GM23338 (cell line): Measurements from ENCODE around the gene USP21. TPM values are rescaled to one million over a fixed set of nuclear protein-coding genes. Genes with fewer than 3 reads are reported as not detected.
A peak's percentile ranks its signal among the peaks of the same experiment; 100 is the strongest.

Source experiments
- ATAC-seq: fragments of 200-7000 bp; cut with Tn5 transposase; 3 replicates; pipeline ENCODE4 v1.9.1; 2020
- DNase-seq: peaks from one replicate; pipeline ENCODE4 v3.0.0-alpha.2; 2015; ENCODE audit warnings: low spot score
- H2AFZ ChIP-seq: fragments of 200-600 bp; sonication (generic); 2 replicates; pipeline ENCODE4 v1.8.0; 2016; ENCODE audit warnings: antibody characterized with exemption, mild to moderate bottlenecking, moderate library complexity
- H3F3A ChIP-seq: fragments of 200-600 bp; sonication (generic); replicated peaks from 2 replicates; pipeline ENCODE4 v1.8.0; 2017; ENCODE audit warnings: antibody characterized with exemption, mixed run types, low read depth
- H3K27ac ChIP-seq: fragments of 200-600 bp; sonication (generic); 2 replicates; pipeline ENCODE4 v1.6.1; 2016; ENCODE audit warnings: low read depth
- H3K27me3 ChIP-seq: fragments of 200-600 bp; sonication (generic); 2 replicates; pipeline ENCODE4 v1.8.0; 2016; ENCODE audit warnings: mild to moderate bottlenecking, mixed run types, moderate library complexity; ENCODE audit not compliant: insufficient read depth
- H3K36me3 ChIP-seq: fragments of 200-600 bp; sonication (generic); 2 replicates; pipeline ENCODE4 v1.8.0; 2016; ENCODE audit warnings: mild to moderate bottlenecking; ENCODE audit not compliant: insufficient read depth
- H3K4me1 ChIP-seq: fragments of 200-600 bp; sonication (generic); 2 replicates; pipeline ENCODE4 v1.8.0; 2016; ENCODE audit warnings: mild to moderate bottlenecking, moderate library complexity; ENCODE audit not compliant: insufficient read depth
- H3K4me2 ChIP-seq: fragments of 200-600 bp; sonication (generic); 2 replicates; pipeline ENCODE4 v1.7.1; 2017; ENCODE audit warnings: mixed run types
- H3K4me3 ChIP-seq: fragments of 200-600 bp; sonication (generic); 2 replicates; pipeline ENCODE4 v1.6.1; 2016; ENCODE audit warnings: mixed run types
- H3K79me2 ChIP-seq: fragments of 200-600 bp; sonication (generic); replicated peaks from 2 replicates; pipeline ENCODE4 v1.8.0; 2017; ENCODE audit warnings: mild to moderate bottlenecking; ENCODE audit not compliant: insufficient read depth
- H3K9me2 ChIP-seq: fragments of 200-600 bp; sonication (generic); 2 replicates; pipeline ENCODE4 v1.8.0; 2017; ENCODE audit not compliant: insufficient read depth
- H4K20me1 ChIP-seq: fragments of 200-600 bp; sonication (generic); replicated peaks from 2 replicates; pipeline ENCODE4 v1.8.0; 2017; ENCODE audit warnings: mild to moderate bottlenecking; ENCODE audit not compliant: insufficient read depth
- H3K27ac Mint-ChIP-seq: 2 replicates; pipeline ENCODE4 v1.8.0; 2020; ENCODE audit warnings: inconsistent platforms, mild to moderate bottlenecking, moderate library complexity, mixed read lengths
- H3K27me3 Mint-ChIP-seq: 3 replicates; pipeline ENCODE4 v1.8.0; 2022; ENCODE audit warnings: low read depth, mild to moderate bottlenecking, moderate library complexity, mixed read lengths, inconsistent platforms; ENCODE audit not compliant: insufficient read depth, poor library complexity
- H3K36me3 Mint-ChIP-seq: 3 replicates; pipeline ENCODE4 v1.8.0; 2021; ENCODE audit warnings: low read depth, mild to moderate bottlenecking, inconsistent platforms, moderate library complexity, mixed read lengths
- H3K4me1 Mint-ChIP-seq: 3 replicates; pipeline ENCODE4 v1.8.0; 2020; ENCODE audit warnings: mild to moderate bottlenecking, inconsistent platforms, mixed read lengths
- H3K4me3 Mint-ChIP-seq: 3 replicates; pipeline ENCODE4 v1.8.0; 2021; ENCODE audit warnings: moderate library complexity, mild to moderate bottlenecking, inconsistent platforms, mixed read lengths
- H3K9me3 Mint-ChIP-seq: 3 replicates; pipeline ENCODE4 v1.8.0; 2020; ENCODE audit warnings: moderate library complexity, mild to moderate bottlenecking, inconsistent platforms, mixed read lengths
- EZH2 ChIP-seq: fragments of 200-600 bp; sonication (generic); IDR thresholded peaks from one replicate; pipeline ENCODE4 v1.8.0; 2017; ENCODE audit warnings: antibody characterized with exemption, mild to moderate bottlenecking, low read depth; ENCODE audit not compliant: unreplicated experiment
- EZH2phosphoT487 ChIP-seq: fragments of 200-600 bp; sonication (generic); IDR thresholded peaks from one replicate; pipeline ENCODE4 v1.8.1; 2018; ENCODE audit warnings: antibody characterized with exemption; ENCODE audit not compliant: unreplicated experiment
- JUNB ChIP-seq: IDR thresholded peaks from one replicate; pipeline ENCODE4 v1.6.1; 2016; ENCODE audit warnings: antibody characterized with exemption; ENCODE audit not compliant: unreplicated experiment
- STAT1 ChIP-seq: IDR thresholded peaks from one replicate; pipeline ENCODE4 v1.6.1; 2016; ENCODE audit warnings: antibody characterized with exemption; ENCODE audit not compliant: unreplicated experiment
- polyA plus RNA-seq: library from polyadenylated mRNA; unstranded; fragments of >200 nt; fragmentation: Nextera tagmentation; extraction: Ambion mirVana; gene quantifications from 2 replicates; pipeline ENCODE4 v1.2.1, GENCODE V29; 2016
- total RNA-seq: library from RNA; depleted of rRNA; stranded (reverse); fragments of >200 nt; shearing (Covaris generic); gene quantifications from 2 replicates; pipeline ENCODE4 v1.2.3, GENCODE V29; 2014
- TF ChIP-seq, protein P1 (sequence below): IDR thresholded peaks from one replicate; pipeline ENCODE4 v1.6.1; 2018; ENCODE audit warnings: antibody characterized with exemption; ENCODE audit not compliant: unreplicated experiment
- TF ChIP-seq, protein P2 (sequence below), 2 experiments: fragments of 200-600 bp in 1 of 2; sonication (generic) in 1 of 2; conservative IDR thresholded peaks; 2 replicates each; pipeline versions ENCODE4 v1.5.1 to v1.6.1; 2016 to 2017; ENCODE audit warnings: antibody characterized with exemption in 2 of 2, low read depth in 2 of 2, mild to moderate bottlenecking in 2 of 2, moderate library complexity in 1 of 2
- TF ChIP-seq, protein P3 (sequence below): fragments of 250-450 bp; sonication (Bioruptor Pico); IDR thresholded peaks from 2 replicates; pipeline ENCODE4 v1.5.0; 2020; ENCODE audit warnings: mild to moderate bottlenecking, moderate library complexity

USP21 gene
- total and polyA plus RNA-seq, 2 experiments from 2014 or later: 17.9 to 25.6 TPM

DNA sequence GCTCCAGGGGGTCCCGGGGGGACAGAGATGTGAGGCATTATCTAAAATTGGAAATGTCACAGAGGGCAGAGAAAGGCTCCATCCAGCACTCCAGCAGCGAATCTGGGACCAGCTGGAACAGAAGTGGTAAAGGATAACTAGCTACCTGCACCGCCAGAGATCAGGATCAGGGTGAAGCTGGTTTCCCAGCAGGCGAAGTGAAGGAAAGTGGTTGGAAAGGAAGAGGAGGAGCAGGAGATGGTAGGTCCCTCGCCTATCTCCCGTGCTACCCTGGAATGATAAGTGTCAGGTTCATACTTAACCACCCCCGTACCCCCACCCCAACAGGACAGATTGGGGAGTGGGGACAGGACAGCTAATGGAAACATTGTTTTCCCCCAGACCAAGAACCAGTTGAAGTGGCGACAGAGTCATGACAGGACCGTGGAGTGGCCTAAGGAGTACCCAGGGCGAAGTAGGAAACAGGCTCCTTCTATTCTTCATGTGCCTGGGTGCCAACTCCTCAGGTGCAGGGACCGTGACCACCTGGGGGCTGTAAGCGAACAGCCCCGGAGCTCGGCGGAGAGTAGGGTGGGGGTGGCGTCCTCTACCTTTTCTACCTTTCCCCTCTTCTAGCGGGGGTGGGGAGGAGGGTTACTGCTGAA is 17.3 kb downstream of the USP21 start:
- no peak for TF ChIP-seq EZH2phosphoT487
- TF ChIP-seq, protein P1, sequence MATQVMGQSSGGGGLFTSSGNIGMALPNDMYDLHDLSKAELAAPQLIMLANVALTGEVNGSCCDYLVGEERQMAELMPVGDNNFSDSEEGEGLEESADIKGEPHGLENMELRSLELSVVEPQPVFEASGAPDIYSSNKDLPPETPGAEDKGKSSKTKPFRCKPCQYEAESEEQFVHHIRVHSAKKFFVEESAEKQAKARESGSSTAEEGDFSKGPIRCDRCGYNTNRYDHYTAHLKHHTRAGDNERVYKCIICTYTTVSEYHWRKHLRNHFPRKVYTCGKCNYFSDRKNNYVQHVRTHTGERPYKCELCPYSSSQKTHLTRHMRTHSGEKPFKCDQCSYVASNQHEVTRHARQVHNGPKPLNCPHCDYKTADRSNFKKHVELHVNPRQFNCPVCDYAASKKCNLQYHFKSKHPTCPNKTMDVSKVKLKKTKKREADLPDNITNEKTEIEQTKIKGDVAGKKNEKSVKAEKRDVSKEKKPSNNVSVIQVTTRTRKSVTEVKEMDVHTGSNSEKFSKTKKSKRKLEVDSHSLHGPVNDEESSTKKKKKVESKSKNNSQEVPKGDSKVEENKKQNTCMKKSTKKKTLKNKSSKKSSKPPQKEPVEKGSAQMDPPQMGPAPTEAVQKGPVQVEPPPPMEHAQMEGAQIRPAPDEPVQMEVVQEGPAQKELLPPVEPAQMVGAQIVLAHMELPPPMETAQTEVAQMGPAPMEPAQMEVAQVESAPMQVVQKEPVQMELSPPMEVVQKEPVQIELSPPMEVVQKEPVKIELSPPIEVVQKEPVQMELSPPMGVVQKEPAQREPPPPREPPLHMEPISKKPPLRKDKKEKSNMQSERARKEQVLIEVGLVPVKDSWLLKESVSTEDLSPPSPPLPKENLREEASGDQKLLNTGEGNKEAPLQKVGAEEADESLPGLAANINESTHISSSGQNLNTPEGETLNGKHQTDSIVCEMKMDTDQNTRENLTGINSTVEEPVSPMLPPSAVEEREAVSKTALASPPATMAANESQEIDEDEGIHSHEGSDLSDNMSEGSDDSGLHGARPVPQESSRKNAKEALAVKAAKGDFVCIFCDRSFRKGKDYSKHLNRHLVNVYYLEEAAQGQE: no peak
- TF ChIP-seq JUNB: no peak
- TF ChIP-seq, protein P2, sequence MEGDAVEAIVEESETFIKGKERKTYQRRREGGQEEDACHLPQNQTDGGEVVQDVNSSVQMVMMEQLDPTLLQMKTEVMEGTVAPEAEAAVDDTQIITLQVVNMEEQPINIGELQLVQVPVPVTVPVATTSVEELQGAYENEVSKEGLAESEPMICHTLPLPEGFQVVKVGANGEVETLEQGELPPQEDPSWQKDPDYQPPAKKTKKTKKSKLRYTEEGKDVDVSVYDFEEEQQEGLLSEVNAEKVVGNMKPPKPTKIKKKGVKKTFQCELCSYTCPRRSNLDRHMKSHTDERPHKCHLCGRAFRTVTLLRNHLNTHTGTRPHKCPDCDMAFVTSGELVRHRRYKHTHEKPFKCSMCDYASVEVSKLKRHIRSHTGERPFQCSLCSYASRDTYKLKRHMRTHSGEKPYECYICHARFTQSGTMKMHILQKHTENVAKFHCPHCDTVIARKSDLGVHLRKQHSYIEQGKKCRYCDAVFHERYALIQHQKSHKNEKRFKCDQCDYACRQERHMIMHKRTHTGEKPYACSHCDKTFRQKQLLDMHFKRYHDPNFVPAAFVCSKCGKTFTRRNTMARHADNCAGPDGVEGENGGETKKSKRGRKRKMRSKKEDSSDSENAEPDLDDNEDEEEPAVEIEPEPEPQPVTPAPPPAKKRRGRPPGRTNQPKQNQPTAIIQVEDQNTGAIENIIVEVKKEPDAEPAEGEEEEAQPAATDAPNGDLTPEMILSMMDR (conservative IDR thresholded peaks at IDR 0.05; ENCODE audit: low read depth in 2 of 2): no peak
- no peak for TF ChIP-seq STAT1
- no peak for TF ChIP-seq EZH2
- Mint-ChIP-seq H3K4me3 (peak overlapping the region; percentile 98), H3K27ac (peak overlapping the region; percentile 99), H3K27me3 (peaks cover 4% of the 10 kb centered on the region), H3K36me3 (peaks cover 40% of the 10 kb centered on the region), H3K9me3 (no peaks in the 10 kb centered on the region), H3K4me1 (peaks cover 15% of the 10 kb centered on the region)
- Histone ChIP-seq H3K4me1 (peaks cover 15% of the 10 kb centered on the region; the same call in 1 of the 2 replicates), H3K36me3 (peaks cover 17% of the 10 kb centered on the region), H3K27ac (no peak overlapping the region), H3K79me2 (peaks cover 8% of the 10 kb centered on the region), H3K4me3 (peak overlapping the region; percentile 99), H3K4me2 (peak overlapping the region; percentile 100), H3K27me3 (no peaks in the 10 kb centered on the region), H3F3A (no peaks in the 10 kb centered on the region), H3K9me2 (no peaks in the 10 kb centered on the region), H2AFZ (peak overlapping the region; percentile 98), H4K20me1 (peaks cover 6% of the 10 kb centered on the region; the same call in 1 of the 2 replicates)
- ATAC-seq (peak; percentile 8; the same call in 1 of the 3 replicates), DNase-seq (no peak)

DNA sequence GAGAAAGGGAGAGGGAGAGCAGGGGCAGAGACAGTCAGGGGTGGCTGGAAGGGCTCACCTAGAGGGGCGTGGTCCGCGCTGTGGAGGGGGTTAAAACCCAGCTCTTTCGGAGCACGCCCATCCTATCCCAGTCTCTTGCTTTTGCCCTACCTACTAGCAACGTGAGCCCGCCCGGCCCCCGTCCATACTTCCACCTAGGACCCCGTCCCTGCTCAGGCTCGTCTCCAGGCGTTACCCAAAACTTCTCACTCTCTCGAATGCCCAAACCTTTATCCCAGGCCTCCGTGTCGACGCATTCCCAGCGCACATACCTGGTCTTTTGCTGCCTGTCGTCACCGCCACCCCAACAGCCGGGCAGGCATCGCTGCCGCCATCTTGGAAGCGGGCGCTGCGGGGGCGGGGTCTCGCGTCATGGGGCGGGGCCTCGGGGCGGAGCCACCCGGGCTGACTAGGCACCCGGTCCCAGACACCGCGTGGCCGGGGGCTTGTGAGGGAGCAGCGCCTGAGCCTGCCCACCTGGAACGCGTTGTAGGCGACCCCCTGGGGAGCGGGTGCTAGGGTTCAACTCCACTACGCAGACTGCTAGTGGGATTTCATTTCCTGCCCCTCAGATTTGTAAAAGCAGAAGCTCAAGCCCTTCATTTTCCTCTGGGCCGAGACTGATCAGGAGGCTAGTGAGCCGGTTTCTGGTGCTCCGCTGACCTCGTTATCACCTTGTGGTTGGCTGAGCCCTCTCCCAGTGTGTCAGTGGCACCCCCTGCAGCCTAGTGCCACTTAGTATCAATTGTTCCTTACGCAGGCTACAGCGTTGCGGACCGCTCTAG is 18.0 kb downstream of the USP21 start, which contains the start of gene B4GALT3:
TSS of gene B4GALT3 (minus strand) at position 396 of the 824 bp plus-strand sequence. CDS start 1,447 bp downstream, outside the sequence.
- Mint-ChIP-seq H3K36me3 (peaks cover 32% of the 10 kb centered on the region), H3K9me3 (no peaks in the 10 kb centered on the region), H3K27me3 (peaks cover 4% of the 10 kb centered on the region), H3K4me1 (peaks cover 15% of the 10 kb centered on the region), H3K27ac (peak within 1 kb of the TSS; percentile 99), H3K4me3 (peak within 1 kb of the TSS; percentile 98)
- Histone ChIP-seq H3K27ac (peak within 1 kb of the TSS; percentile 92), H3K36me3 (peaks cover 12% of the 10 kb centered on the region), H3K4me2 (peak within 1 kb of the TSS; percentile 100), H2AFZ (peak within 1 kb of the TSS; percentile 98), H3K4me1 (peaks cover 15% of the 10 kb centered on the region; the same call in 1 of the 2 replicates), H4K20me1 (peaks cover 6% of the 10 kb centered on the region; the same call in 1 of the 2 replicates), H3K79me2 (peaks cover 8% of the 10 kb centered on the region), H3K27me3 (no peaks in the 10 kb centered on the region), H3K9me2 (no peaks in the 10 kb centered on the region), H3K4me3 (peak within 1 kb of the TSS; percentile 99), H3F3A (no peaks in the 10 kb centered on the region)
- ATAC-seq (peak; percentile 92), DNase-seq (peak; percentile 92)
- TF ChIP-seq EZH2phosphoT487: no peak
- no peak for TF ChIP-seq EZH2
- TF ChIP-seq, protein P3, sequence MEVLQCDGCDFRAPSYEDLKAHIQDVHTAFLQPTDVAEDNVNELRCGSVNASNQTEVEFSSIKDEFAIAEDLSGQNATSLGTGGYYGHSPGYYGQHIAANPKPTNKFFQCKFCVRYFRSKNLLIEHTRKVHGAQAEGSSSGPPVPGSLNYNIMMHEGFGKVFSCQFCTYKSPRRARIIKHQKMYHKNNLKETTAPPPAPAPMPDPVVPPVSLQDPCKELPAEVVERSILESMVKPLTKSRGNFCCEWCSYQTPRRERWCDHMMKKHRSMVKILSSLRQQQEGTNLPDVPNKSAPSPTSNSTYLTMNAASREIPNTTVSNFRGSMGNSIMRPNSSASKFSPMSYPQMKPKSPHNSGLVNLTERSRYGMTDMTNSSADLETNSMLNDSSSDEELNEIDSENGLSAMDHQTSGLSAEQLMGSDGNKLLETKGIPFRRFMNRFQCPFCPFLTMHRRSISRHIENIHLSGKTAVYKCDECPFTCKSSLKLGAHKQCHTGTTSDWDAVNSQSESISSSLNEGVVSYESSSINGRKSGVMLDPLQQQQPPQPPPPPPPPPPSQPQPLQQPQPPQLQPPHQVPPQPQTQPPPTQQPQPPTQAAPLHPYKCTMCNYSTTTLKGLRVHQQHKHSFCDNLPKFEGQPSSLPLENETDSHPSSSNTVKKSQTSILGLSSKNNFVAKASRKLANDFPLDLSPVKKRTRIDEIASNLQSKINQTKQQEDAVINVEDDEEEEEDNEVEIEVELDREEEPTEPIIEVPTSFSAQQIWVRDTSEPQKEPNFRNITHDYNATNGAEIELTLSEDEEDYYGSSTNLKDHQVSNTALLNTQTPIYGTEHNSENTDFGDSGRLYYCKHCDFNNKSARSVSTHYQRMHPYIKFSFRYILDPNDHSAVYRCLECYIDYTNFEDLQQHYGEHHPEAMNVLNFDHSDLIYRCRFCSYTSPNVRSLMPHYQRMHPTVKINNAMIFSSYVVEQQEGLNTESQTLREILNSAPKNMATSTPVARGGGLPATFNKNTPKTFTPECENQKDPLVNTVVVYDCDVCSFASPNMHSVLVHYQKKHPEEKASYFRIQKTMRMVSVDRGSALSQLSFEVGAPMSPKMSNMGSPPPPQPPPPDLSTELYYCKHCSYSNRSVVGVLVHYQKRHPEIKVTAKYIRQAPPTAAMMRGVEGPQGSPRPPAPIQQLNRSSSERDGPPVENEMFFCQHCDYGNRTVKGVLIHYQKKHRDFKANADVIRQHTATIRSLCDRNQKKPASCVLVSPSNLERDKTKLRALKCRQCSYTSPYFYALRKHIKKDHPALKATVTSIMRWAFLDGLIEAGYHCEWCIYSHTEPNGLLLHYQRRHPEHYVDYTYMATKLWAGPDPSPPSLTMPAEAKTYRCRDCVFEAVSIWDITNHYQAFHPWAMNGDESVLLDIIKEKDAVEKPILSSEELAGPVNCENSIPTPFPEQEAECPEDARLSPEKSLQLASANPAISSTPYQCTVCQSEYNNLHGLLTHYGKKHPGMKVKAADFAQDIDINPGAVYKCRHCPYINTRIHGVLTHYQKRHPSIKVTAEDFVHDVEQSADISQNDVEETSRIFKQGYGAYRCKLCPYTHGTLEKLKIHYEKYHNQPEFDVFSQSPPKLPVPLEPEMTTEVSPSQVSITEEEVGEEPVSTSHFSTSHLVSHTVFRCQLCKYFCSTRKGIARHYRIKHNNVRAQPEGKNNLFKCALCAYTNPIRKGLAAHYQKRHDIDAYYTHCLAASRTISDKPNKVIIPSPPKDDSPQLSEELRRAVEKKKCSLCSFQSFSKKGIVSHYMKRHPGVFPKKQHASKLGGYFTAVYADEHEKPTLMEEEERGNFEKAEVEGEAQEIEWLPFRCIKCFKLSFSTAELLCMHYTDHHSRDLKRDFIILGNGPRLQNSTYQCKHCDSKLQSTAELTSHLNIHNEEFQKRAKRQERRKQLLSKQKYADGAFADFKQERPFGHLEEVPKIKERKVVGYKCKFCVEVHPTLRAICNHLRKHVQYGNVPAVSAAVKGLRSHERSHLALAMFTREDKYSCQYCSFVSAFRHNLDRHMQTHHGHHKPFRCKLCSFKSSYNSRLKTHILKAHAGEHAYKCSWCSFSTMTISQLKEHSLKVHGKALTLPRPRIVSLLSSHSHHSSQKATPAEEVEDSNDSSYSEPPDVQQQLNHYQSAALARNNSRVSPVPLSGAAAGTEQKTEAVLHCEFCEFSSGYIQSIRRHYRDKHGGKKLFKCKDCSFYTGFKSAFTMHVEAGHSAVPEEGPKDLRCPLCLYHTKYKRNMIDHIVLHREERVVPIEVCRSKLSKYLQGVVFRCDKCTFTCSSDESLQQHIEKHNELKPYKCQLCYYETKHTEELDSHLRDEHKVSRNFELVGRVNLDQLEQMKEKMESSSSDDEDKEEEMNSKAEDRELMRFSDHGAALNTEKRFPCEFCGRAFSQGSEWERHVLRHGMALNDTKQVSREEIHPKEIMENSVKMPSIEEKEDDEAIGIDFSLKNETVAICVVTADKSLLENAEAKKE (CRISPR knock-in tag): no peak
